Measurements from ENCODE around the gene DYSF.

GRCh38 chr2:71494523-71495155 is 41.3 kb downstream of the DYSF start:
- TF ChIP-seq CTCF (IDR thresholded peaks at IDR 0.05; ENCODE audit: low read depth, low read length, poor library complexity, severe bottlenecking), result no peak
- TF ChIP-seq EZH2phosphoT487 (IDR thresholded peaks at IDR 0.05; ENCODE audit: borderline replicate concordance, low read length), result no peak
